Muscle of arm (tissue), 14 donors: Measurements from ENCODE around the gene MTF1. TPM values are rescaled to one million over a fixed set of nuclear protein-coding genes. Genes with fewer than 3 reads are reported as not detected.
A peak's percentile ranks its signal among the peaks of the same experiment; 100 is the strongest.
"Not testable (repeated sequence)": the region's sequence is repeated elsewhere in the genome, so short reads cannot be mapped to it uniquely, and the experiment has no call there.

Experiments used
- DNase-seq: peaks from one replicate; pipeline ENCODE4 v3.0.0-alpha.2; 2013
- long read RNA-seq, 11 donors: transcript quantifications; one replicate each; lab custom pipeline, GENCODE V29; 2026
- polyA plus RNA-seq, 12 donors: library from polyadenylated mRNA; unstranded; fragments of 120-200 nt; gene quantifications; one replicate each; pipeline ENCODE4 v1.2.1, GENCODE V29; 2013; ENCODE audit not compliant: insufficient read length in 12 of 12

The MTF1 gene
- polyA plus RNA-seq: 10 to 100 TPM in 2 of 12 donors, 1 to 10 TPM in 9, not detected in 1; 5.3 to 12.8 (median 6.8) TPM
- long read RNA-seq, donor 1: 0 reads
- long read RNA-seq, donor 2: 0 reads
- long read RNA-seq, donor 3: 0 reads
- long read RNA-seq, donor 4, full-length matches to known transcripts: 1 of 1 reads
- long read RNA-seq, donor 4, partial matches to known transcripts: 0 of 1 reads
- long read RNA-seq, donor 4, other reads (novel, unspliced or antisense): 0 of 1 reads
- long read RNA-seq, donor 5: 0 reads
- long read RNA-seq, donor 6: 0 reads
- long read RNA-seq, donor 7, full-length matches to known transcripts: 1 of 1 reads
- long read RNA-seq, donor 7, partial matches to known transcripts: 0 of 1 reads
- long read RNA-seq, donor 7, other reads (novel, unspliced or antisense): 0 of 1 reads
- long read RNA-seq, donor 8: 0 reads
- long read RNA-seq, donor 9: 0 reads
- long read RNA-seq, donor 10: 0 reads
- long read RNA-seq, donor 11: 0 reads

DNA sequence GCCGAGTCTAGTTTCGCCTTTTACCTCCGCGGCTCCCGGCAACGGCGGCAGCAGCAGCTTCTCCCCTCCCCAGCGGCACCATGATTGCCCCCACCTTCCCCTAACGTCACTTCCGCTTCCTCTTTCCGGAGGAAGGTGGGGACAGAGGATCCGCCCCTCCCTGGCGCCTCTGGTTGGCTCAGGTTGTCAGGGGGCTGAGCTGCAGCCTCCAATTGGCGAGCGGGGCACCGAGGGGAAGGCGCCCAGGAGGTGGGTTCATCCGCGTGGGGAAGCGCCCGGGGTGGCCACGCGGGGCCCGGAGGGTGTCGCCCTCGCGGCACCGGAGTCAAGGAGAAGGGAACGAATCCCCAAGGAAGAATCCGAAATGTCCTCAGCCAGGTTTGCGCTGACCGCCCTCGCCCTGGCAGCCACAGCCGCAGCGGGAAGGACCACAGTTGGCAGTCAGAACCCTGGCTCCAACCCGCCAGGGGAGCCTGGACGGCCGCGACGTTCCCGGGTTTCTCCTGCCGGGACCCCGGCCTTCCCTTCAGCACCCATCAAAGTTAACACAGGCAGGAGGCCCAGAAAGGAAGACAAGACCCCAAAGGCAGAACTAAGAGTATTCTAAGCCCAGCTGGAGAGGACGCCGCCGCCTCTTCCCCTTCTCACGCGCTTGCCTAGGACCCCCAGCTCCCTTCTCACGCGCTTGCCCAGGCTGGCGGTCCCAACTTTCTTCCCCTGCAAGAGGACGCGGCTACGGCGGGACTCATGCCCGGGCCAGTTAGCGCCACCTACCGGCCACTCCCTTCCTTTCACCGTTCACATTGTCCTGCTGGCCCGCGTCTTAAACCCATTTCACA, at the start of gene MTF1:
Gene MTF1, minus strand, starts transcription at position 86 of the 839 bp plus-strand sequence. CDS start 1,934 bp downstream, outside the sequence.
- peak; percentile 99 for DNase-seq

DNA sequence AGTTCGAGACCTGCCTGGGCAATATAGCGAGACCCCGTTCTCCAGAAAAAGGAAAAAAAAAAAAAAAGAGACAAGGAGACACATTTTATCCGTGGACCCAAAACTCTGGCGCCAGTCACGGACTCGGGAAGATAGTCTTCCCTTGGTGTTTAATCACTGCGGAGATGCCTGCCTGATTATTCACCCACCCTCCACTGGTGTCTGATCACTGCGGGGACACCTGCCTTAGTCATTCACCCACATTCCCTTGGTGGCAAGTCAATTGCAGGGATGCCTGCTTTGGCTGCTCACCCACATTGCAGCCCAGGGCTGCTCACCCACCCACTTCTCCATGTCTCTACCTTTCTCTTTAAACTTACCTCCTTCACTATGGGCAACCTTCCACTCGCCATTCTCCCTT, 49.1 kb upstream of the MTF1 start:
- DNase-seq: not testable (repeated sequence)

DNA sequence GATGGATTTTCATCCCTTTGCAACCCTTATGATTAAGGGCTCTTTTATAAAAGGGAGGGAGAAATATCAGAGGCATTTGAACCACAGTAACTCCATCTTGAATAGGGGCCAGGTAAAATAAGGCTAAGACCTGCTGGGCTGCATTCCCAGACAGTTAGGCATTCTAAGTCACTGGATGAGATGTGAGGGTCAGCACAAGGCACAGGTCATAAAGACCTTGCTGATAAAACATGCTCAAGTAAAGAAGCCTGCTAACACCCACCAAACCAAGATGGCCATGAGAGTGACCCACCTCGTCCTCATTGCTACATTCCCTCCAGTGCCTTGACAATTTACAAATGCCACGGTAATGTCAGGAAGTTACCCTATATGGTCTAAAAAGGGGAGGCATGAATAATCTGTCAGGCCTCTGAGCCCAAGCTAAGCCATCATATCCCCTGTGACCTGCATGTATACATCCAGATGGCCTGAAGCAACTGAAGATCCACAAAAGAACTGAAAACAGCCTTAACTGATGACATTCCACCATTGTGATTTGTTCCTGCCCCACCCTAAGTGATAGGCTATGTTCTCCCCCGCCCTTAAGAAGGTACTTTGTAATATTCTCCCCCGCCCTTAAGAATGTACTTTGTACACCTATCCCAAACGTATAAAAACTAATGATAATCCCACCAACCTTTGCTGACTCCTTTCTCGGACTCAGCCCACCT, 48.2 kb upstream of the MTF1 start:
- not testable (repeated sequence) for DNase-seq

- not testable (repeated sequence) for DNase-seq
Measured at GRCh38 chr1:37906591-37906990, 47.2 kb upstream of the MTF1 start.

DNA sequence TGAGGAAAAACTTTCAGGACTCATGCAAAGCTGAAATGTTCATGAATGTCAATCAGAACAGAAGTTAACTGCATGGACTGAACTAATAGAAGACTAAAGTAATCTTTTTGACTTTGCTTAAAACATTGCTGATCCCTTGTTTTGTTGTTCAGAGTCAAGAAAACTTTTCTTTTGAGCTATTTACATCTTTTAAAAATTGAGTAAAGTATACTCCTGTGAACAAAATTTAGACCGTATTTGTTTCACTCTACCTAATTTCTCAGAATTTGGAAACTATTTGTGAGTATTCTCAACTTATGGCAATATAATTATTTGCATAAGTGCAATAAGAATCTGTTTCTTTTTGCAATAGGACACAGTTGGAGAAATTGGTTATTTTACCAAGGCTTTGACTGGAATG, 46.3 kb upstream of the MTF1 start:
- DNase-seq: no peak

GRCh38 chr1:37903921-37904320, 44.5 kb upstream of the MTF1 start:
- DNase-seq: not testable (repeated sequence)

- no peak for DNase-seq
Measured at GRCh38 chr1:37902983-37903382, 43.6 kb upstream of the MTF1 start.

GRCh38 chr1:37901893-37902225, 42.5 kb upstream of the MTF1 start:
- DNase-seq: no peak

DNA sequence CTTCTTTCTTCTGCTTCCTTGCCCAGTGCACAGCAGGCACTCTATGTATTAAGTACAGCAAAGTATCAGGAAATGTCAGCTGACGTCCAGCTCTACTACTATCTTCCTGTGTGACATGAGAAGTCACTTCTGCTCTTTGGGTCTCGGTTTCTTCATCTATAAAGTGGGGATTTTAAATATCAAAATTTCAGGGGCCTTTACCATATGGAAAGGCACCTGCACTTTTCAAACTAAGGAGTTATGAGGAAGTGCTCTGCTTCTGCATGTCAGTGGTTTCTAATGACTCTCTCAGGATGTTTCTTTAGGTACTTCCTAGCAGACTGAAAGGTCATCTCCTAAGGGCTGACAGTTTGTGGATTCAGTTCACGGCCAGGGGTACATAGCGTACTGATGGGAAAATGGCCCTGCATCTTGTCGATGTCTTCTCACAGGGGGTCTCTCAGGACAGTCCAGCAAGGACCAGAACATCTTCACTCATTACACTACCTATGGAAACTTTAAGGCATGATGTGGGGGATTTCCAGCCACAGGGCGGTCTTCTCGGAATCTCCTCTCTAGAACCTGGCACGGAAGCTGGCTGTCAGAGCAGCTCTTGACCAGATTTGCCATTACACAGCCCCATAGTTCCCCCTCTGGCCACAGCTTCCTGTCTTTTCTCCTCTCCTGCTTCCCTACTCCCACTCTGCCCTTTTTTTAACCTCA, 42.0 kb upstream of the MTF1 start:
- no peak for DNase-seq

DNA sequence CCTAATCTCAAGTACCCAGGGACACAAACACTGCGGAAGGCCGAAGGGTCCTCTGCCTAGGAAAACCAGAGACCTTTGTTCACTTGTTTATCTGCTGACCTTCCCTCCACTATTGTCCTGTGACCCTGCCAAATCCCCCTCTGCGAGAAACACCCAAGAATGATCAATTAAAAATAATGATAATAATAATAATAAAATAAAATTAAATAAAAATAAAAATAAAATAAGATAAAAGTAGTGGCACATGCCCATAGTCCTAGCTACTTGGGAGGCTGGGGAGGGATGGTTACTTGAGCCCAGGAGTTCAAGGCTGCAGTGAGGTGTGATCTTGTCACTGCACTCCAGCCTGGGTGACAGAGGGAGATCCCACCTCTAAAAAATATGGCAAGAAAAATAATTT, 38.2 kb upstream of the MTF1 start:
- not testable (repeated sequence) for DNase-seq

GRCh38 chr1:37893673-37894072, 34.3 kb upstream of the MTF1 start:
- no peak for DNase-seq

DNA sequence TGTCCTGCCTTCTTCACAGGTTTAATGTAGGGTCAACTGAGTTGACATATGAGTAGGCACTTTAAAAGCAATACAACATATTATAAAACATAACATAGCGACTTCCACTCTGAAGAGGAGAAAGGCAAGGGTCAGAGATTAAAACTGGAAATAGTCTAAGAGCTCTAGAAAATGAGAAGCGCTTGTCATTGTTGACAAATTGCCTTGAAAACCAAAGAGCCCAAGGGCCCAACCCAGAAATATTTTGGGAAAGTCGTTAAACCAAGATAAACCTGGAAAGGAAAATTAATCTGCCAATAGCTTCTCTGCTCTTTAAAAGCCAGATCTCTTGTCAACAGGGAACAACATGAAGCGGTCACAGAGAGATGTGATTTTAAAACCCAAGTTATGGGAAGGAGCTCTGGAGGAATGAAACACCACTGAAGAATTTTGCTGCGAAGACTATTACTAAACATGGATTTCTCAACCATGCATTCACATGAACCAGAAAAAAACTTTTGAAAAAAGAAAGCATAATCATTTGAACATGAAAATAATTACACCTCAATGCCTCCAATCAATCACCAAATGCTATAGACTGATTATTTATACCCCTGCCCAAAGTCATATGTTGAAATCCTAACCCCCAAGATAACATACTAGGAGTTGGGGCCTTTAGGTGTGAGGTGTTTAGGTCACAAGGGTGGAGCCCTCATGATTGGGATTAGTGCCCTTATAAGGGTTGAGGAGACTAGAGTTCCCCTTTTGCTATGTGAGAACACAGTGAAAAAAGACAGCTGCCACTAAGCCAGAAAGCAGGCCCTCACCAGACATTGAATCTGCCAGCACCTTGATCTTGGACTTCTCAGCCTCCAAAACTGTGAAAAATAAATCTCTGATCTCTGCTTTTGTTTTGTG, 33.0 kb upstream of the MTF1 start:
- DNase-seq: no peak

DNA sequence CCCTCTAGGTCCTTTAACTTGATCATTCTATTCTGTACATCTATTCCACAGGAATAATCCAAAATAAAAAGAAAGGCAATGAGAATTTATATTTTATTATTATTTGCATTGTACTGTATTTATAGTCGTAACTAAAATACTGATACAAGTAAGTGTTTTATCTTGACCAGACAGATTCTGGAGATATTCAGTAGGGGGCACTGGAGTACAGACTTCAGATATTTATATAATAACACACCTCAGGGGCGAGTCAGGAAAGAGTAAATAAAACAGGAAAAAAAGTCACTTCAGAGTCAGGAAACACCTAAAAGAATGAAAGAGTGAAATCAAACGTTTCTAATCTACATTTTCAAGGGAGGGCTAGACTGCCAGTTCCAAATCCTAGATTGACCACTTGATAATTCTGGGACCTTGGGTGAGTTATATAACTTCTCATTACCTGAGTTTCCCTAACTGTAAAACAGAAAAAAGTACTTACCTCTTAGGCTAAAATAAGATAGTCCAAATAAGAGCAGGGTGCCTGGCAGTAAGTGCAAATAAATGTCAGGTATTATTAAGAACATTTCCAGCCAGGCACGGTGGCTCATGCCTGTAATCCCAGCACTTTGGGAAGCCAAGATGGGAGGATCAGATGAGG, 31.1 kb upstream of the MTF1 start:
- DNase-seq: peak; percentile 12

- no peak for DNase-seq
Measured at GRCh38 chr1:37888022-37888700, 28.8 kb upstream of the MTF1 start.

DNA sequence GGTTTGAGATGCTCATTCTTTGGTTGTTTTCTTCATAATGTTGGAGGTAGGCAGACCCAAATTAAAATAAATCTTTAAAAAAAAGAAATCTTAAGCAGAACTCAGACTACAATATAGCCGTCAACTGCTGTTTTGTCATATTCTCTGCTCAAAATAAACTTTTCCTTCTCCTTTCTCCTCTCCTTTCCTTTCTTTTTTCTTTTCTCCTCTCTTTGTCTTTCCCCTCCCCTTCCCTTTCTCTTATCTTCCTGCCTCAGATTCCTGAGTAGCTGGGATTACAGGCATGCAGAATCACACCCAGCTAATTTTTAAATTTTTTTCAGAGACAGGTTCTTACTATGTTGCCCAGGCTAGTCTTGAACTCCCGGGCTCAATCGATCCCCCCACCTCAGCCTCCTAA, 24.8 kb upstream of the MTF1 start:
- DNase-seq: no peak

DNA sequence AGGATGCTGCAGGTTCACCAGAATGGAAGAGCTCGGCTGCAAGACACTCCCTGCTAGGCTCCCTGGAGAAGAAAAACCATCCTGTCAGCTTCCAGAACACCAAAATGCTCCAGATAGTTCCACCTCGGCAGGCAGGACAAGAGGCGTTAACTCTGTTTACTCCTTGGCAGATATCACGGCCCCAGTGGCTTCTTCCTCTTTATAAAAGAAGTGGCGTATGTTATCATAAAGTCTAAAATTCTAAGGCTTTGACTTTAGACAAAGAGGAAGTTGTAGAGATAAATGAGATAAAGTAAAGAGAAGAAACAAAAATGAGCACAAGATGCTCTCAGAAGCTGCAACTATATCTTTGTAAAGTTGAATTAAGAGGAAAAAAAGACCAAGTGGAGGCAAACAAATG, 24.3 kb upstream of the MTF1 start:
- DNase-seq: no peak

DNA sequence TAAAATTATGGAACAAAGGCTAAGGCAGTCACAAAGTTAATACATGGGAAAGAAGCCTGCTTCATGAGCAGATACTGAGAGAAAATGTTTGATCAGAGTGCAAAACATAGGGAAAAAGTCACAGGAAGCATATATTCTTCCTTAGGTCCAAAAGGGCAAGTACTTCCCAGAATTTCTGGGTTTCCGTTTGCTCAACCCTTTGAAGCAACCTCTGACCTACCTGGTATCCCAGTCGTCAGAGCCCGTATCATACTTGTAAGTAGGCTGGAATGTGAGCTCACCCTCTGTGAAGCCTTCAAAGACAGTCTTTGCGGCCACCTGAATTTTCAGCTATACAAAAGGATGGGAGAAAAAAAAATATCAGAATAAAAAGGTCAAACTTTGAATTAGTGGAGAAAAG, 20.5 kb upstream of the MTF1 start:
- DNase-seq: no peak

- no peak for DNase-seq
Measured at GRCh38 chr1:37878071-37878470, 18.7 kb upstream of the MTF1 start.

GRCh38 chr1:37875833-37876232, 16.4 kb upstream of the MTF1 start:
- DNase-seq: no peak
